Nephron (organoid): ENCODE measurements around the gene ANKRD1.
A peak's percentile ranks its signal among the peaks of the same experiment; 100 is the strongest.

ENCODE experiments used
- H3K27ac Mint-ChIP-seq, 3 experiments: 2 replicates each; pipeline ENCODE4 v1.8.0; 2020; ENCODE audit warnings: mixed read lengths in 3 of 3, mild to moderate bottlenecking in 2 of 3, moderate library complexity in 1 of 3
- H3K27me3 Mint-ChIP-seq: 2 replicates; pipeline ENCODE4 v1.8.0; 2021; ENCODE audit warnings: low read depth, mild to moderate bottlenecking, moderate library complexity, mixed read lengths
- H3K36me3 Mint-ChIP-seq: 2 replicates; pipeline ENCODE4 v1.8.0; 2020; ENCODE audit warnings: low read depth, mixed read lengths
- H3K4me1 Mint-ChIP-seq: 2 replicates; pipeline ENCODE4 v1.8.0; 2020; ENCODE audit warnings: mixed read lengths
- H3K4me3 Mint-ChIP-seq, 3 experiments: 2 replicates each; pipeline ENCODE4 v1.8.0; 2020; ENCODE audit warnings: mild to moderate bottlenecking in 3 of 3, mixed read lengths in 3 of 3, moderate library complexity in 2 of 3
- H3K9me3 Mint-ChIP-seq: 2 replicates; pipeline ENCODE4 v1.8.0; 2020; ENCODE audit warnings: mixed read lengths
- TF ChIP-seq, protein P1 (sequence below), 3 experiments: fragments of 200-600 bp; sonication (generic); IDR thresholded peaks; one replicate each; pipeline ENCODE4 v1.5.0; 2021; ENCODE audit warnings: antibody characterized with exemption in 3 of 3; ENCODE audit not compliant: unreplicated experiment in 3 of 3

The ANKRD1 gene

DNA sequence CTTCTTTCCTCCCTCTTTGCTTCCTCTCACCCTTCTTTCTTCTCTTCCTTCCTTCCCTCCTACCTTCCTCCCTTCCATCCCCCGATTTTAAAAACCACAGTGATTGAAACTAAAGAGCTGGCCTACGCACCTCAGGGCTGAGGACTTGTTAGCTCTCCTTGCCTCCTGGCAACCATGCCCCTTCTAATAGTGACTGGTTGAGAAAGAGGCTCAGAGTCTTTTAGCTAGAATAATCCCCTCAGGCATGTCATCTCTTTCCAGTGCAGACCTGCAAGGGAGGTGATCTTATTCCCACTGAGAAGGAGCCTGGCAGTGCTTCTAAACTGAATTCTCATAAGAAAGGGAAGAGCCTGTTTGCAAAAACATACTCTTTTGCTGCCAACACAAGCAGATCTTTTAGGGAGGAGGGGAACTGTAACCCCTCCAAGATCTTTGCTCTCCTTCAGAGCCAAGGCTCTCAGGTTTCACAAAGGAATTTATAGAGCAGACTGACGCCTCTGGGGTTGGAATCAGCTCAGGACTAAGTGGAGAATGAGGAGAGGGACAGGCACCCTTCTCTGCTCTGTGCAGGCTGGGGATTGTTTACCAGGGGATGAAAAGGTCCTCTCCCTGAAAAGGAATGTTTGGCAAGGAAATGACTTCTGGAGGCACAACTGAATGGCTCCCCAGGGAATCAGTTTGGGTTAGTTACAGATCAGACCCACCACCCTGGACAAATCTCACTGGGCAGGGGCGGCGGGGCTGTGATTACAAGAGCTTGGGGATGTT is 9.4 kb upstream of the ANKRD1 start:
- peak overlapping the region; percentile 26 to 52 (median 43) for H3K4me3 Mint-ChIP-seq
- peak overlapping the region; percentile 97 to 98 (median 98) for H3K27ac Mint-ChIP-seq
- no peaks in the 10 kb centered on the region for H3K36me3 Mint-ChIP-seq
- no peaks in the 10 kb centered on the region for H3K9me3 Mint-ChIP-seq
- TF ChIP-seq, protein P1, sequence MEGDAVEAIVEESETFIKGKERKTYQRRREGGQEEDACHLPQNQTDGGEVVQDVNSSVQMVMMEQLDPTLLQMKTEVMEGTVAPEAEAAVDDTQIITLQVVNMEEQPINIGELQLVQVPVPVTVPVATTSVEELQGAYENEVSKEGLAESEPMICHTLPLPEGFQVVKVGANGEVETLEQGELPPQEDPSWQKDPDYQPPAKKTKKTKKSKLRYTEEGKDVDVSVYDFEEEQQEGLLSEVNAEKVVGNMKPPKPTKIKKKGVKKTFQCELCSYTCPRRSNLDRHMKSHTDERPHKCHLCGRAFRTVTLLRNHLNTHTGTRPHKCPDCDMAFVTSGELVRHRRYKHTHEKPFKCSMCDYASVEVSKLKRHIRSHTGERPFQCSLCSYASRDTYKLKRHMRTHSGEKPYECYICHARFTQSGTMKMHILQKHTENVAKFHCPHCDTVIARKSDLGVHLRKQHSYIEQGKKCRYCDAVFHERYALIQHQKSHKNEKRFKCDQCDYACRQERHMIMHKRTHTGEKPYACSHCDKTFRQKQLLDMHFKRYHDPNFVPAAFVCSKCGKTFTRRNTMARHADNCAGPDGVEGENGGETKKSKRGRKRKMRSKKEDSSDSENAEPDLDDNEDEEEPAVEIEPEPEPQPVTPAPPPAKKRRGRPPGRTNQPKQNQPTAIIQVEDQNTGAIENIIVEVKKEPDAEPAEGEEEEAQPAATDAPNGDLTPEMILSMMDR (IDR thresholded peaks at IDR 0.05; ENCODE audit: unreplicated experiment in 3 of 3), result no peak
- peaks cover 70% of the 10 kb centered on the region for H3K4me1 Mint-ChIP-seq
- H3K27me3 Mint-ChIP-seq, result no peaks in the 10 kb centered on the region

DNA sequence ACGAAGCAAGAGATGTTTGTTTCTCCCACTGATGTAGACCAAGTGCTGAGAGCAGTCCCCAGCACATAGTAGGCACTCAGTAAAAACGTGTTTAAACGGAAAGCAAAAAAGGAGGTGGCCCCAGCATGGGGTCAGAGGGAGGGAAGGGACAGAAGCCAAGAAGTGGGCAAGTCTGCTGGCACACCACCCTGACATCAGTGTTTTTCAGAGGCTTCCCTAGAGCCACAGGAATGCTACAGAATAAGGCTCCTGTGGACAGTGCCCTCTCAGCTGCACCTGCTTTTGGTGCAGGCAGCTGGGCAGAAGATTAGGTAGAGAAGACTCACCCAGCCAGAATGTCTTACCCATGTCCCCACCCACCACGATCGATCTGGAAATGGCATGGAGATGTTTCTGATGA is 8.3 kb upstream of the ANKRD1 start:
- H3K9me3 Mint-ChIP-seq, result no peaks in the 10 kb centered on the region

DNA sequence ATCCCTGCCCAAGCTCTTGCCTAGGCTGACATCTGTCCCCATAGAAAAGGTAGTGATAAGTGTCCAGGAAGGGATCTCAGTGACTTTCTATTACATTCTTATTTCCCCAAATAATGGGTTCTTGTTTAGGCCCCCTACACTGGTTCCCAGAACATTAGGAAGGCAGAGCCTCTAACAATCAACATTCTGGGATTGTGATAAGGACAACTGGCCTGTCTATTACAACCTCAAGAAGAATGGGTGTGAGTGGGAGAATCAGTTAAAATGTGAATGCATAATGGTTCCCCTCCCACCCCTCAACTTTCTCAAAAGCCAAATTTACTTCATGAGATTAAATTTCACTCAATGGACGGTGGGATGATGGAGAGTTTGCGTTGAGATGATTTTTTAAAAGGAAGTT is 6.4 kb upstream of the ANKRD1 start:
- Mint-ChIP-seq H3K9me3 (no peaks in the 10 kb centered on the region), H3K27ac (peak overlapping the region in 2 of 3 experiments; percentile 36 to 98), H3K36me3 (no peaks in the 10 kb centered on the region), H3K4me1 (peaks cover 56% of the 10 kb centered on the region), H3K4me3 (no peak overlapping the region), H3K27me3 (peaks cover 5% of the 10 kb centered on the region)
- TF ChIP-seq, protein P1 (IDR thresholded peaks at IDR 0.05; ENCODE audit: unreplicated experiment in 3 of 3), result no peak

More for the DNA sequence above, 8.3 kb upstream of the ANKRD1 start:
- H3K36me3 Mint-ChIP-seq, result no peaks in the 10 kb centered on the region
- peak overlapping the region; percentile 97 to 98 (median 98) for H3K27ac Mint-ChIP-seq
- TF ChIP-seq, protein P1 (IDR thresholded peaks at IDR 0.05; ENCODE audit: unreplicated experiment in 3 of 3), result no peak
- H3K4me1 Mint-ChIP-seq, result peaks cover 70% of the 10 kb centered on the region
- no peaks in the 10 kb centered on the region for H3K27me3 Mint-ChIP-seq
- no peak overlapping the region for H3K4me3 Mint-ChIP-seq

DNA sequence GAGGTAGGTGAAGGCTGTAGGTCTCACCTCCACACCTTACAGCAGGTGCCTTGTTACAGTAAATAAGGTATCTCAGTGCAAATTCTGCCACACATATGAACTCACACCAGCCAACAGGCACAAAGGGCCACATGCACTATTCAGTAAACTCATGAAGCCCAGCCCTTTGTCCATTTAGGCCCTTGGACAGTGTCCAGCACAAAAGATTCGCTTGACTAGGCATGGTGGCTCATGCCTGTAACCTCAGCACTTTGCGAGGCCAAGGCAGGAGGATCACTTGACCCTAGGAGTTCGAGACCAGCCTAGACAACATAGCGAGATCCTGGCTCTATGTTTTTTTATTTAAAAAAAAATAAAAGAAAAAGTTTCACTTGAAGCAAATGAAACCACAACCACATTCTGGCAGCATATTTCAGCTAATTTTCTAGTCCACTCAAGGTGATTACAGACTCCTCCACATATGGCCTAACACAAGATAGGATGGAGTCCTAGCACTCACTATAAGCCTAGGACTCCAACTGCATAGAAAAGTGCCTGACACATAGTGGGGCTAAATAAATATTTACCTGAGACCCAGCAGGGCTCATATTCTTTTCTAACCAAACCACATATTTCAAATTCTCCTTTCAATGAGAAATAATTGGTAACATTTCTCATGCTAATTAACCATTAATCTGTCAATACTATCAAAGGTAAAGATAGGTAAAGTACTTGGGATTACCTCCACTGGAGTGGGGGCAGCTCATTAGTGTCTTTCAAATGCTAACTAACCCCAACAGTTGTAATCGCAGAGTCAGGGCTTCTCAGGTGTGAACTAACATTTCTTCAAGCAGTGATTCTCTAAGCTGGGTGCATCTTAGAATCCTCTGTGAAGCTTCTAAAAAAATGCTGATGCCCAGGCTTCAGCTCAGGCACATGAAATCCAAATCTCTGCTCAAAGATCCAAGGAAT is 4.5 kb upstream of the ANKRD1 start:
- TF ChIP-seq, protein P1 (IDR thresholded peaks at IDR 0.05; ENCODE audit: unreplicated experiment in 3 of 3), result no peak
- Mint-ChIP-seq H3K36me3 (no peaks in the 10 kb centered on the region), H3K4me3 (no peak overlapping the region), H3K4me1 (peaks cover 55% of the 10 kb centered on the region), H3K9me3 (no peaks in the 10 kb centered on the region), H3K27ac (no peak overlapping the region), H3K27me3 (peaks cover 8% of the 10 kb centered on the region)

DNA sequence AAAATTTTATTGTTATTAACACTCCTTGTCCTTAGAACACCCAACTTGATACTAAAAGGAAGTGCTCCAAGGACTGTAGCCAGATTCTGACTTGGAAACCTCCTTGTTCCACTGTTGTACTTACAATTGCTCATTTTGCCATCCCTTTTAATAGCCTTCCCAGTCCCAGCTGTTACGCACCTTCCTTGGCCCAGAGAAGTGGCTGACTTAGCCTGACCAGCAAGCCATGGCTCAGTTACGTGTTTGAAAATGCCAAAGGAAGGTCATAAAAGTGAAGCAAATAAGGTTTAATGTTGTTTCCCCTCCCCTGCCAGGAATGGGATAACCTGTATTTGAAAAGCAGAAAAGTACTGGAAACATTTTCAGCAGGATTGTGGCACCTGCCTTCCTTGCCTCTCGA is 3.7 kb upstream of the ANKRD1 start:
- no peaks in the 10 kb centered on the region for H3K36me3 Mint-ChIP-seq
- TF ChIP-seq, protein P1 (IDR thresholded peaks at IDR 0.05; ENCODE audit: unreplicated experiment in 3 of 3), result no peak
- H3K27ac Mint-ChIP-seq, result peak overlapping the region in 1 of 3 experiments; percentile 19

More for the DNA sequence above, 3.7 kb upstream of the ANKRD1 start:
- Mint-ChIP-seq H3K9me3 (no peaks in the 10 kb centered on the region), H3K4me1 (peaks cover 55% of the 10 kb centered on the region), H3K4me3 (no peak overlapping the region), H3K27me3 (peaks cover 14% of the 10 kb centered on the region)
